Osteoblast (primary cell): ENCODE results near the gene SLC22A14. TPM values are rescaled to one million over a fixed set of nuclear protein-coding genes. Genes with fewer than 3 reads are reported as not detected.
"Not testable (repeated sequence)": the region's sequence is repeated elsewhere in the genome, so short reads cannot be mapped to it uniquely, and the experiment has no call there.

Experiments used
- DNase-seq: peaks from one replicate; pipeline ENCODE4 v3.0.0; 2011; ENCODE audit warnings: low spot score, mixed read lengths; ENCODE audit not compliant: insufficient read length; ENCODE audit errors: missing footprints
- H2AFZ ChIP-seq: 2 replicates; pipeline ENCODE4 v1.6.0; 2011; ENCODE audit warnings: mild to moderate bottlenecking, low read length
- H3K27ac ChIP-seq: 2 replicates; pipeline ENCODE4 v1.5.1; 2011; ENCODE audit warnings: mild to moderate bottlenecking, low read depth, low read length, moderate library complexity
- H3K27me3 ChIP-seq: 2 replicates; pipeline ENCODE4 v1.6.0; 2012; ENCODE audit warnings: mild to moderate bottlenecking, control low read depth, inconsistent platforms, low read length, moderate library complexity; ENCODE audit not compliant: insufficient read depth
- H3K36me3 ChIP-seq: 2 replicates; pipeline ENCODE4 v1.5.1; 2011; ENCODE audit warnings: mild to moderate bottlenecking, low read length, control low read depth, moderate library complexity; ENCODE audit not compliant: insufficient read depth
- H3K4me1 ChIP-seq: 2 replicates; pipeline ENCODE4 v1.5.1; 2011; ENCODE audit warnings: mild to moderate bottlenecking, low read length, control low read depth, moderate library complexity; ENCODE audit not compliant: insufficient read depth
- H3K4me2 ChIP-seq: 2 replicates; pipeline ENCODE4 v1.6.0; 2011; ENCODE audit warnings: mild to moderate bottlenecking, low read length; ENCODE audit not compliant: insufficient read depth
- H3K4me3 ChIP-seq: fragments of 200-600 bp; sonication (generic); 3 replicates; pipeline ENCODE4 v1.5.1; 2012; ENCODE audit warnings: mild to moderate bottlenecking, low read length, inconsistent platforms; ENCODE audit not compliant: insufficient read depth
- H3K79me2 ChIP-seq: 2 replicates; pipeline ENCODE4 v1.6.0; 2012; ENCODE audit warnings: mild to moderate bottlenecking, low read length, control low read depth, inconsistent platforms; ENCODE audit not compliant: insufficient read depth
- H3K9me3 ChIP-seq: 2 replicates; pipeline ENCODE4 v1.5.1; 2011; ENCODE audit warnings: low read depth, low read length, control low read depth
- H4K20me1 ChIP-seq: 2 replicates; pipeline ENCODE4 v1.6.0; 2012; ENCODE audit warnings: mild to moderate bottlenecking, low read length, control low read depth; ENCODE audit not compliant: insufficient read depth
- CTCF ChIP-seq: IDR thresholded peaks from 2 replicates; pipeline ENCODE4 v1.5.1; 2011; ENCODE audit warnings: mild to moderate bottlenecking, low read depth, low read length, moderate library complexity; ENCODE audit errors: extremely low read depth
- total RNA-seq: library from RNA; depleted of rRNA; stranded (reverse); fragments of >200 nt; gene quantifications from 2 replicates; pipeline ENCODE4 v1.2.3, GENCODE V29; 2012

SLC22A14 gene
- total RNA-seq, 1 donor: 0.36 TPM

DNA sequence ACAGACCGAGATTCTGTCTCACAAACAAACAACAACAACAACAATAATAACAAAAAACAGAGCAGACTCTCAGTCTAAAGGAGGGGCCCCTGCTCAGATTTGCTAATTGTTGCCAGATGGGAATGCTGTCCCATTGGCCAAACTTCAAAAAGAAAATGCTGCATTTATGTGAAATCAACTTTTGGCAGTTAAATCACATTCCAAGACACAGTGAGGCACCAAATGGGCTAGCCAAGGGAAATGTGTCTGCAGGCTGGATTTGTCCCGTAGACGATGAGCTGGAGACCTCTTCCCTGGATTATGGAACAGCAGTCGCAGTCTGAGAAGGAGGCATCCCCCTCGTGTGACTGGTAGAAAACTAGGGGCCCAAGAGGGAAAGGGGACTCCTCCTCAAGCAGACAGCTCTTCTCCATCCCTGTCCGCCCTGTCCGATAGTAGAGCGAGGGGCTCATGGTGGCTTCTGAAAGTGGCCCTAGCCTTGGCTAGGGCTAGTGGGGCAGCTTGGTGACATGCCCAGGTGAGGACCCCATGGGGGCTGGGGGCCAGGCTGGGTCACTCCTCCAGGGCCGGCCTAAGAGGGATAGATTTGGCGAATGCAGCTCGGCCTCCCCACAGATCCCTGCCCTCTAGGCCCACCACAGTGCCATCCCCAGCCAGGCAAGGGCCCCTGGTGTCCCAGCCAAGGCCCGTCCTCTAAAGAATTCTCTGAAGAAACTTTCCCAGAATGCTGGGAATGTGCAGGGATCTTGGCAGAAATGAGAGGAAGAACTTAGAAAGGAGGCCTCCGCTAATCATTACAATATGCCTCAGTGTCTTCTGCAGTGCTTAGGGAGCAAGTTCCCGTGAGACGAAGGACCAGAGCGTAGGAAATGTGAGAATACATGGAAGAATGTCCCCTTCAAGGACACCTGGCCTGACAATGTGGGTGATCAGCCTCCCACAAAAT lies 2.0 kb downstream of the SLC22A14 start:
- no peak overlapping the region for H3K4me3 ChIP-seq
- TF ChIP-seq CTCF: no peak
- H2AFZ ChIP-seq: no peak overlapping the region
- no peaks in the 10 kb centered on the region for H3K27me3 ChIP-seq
- H3K79me2 ChIP-seq: no peaks in the 10 kb centered on the region
- H3K4me1 ChIP-seq: peaks cover 6% of the 10 kb centered on the region
- H3K4me2 ChIP-seq: no peak overlapping the region
- no peaks in the 10 kb centered on the region for H4K20me1 ChIP-seq
- no peak overlapping the region for H3K27ac ChIP-seq
- no peaks in the 10 kb centered on the region for H3K36me3 ChIP-seq
- DNase-seq: no peak
- H3K9me3 ChIP-seq: no peaks in the 10 kb centered on the region

DNA sequence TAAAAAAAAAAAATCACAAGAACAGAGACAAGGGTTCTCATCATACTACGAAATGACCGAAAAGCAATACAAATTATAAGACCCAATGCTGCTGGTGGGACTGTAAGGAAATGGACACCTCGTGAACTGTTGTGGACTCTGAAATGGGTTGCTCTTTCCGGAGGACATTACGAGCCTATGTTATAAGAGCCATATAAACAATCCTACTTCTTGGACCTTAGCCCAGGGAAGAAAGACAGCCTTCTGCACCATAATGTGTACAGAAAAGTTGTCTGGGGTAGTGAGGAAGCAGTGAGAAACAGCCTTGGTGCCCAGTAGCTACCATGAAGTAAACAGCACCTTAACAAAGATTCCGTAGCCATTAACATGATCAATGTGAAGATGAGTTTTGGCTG lies 2.7 kb downstream of the SLC22A14 start:
- no peak for TF ChIP-seq CTCF

GRCh38 chr3:38289286-38290217 lies 7.5 kb downstream of the SLC22A14 start:
- not testable (repeated sequence) for H3K9me3 ChIP-seq, H3K27me3 ChIP-seq, H3K79me2 ChIP-seq, H4K20me1 ChIP-seq, H3K4me3 ChIP-seq, H3K36me3 ChIP-seq, H2AFZ ChIP-seq, H3K4me2 ChIP-seq, H3K27ac ChIP-seq, H3K4me1 ChIP-seq, DNase-seq

More for the DNA sequence above, 2.7 kb downstream of the SLC22A14 start:
- Histone ChIP-seq H3K36me3 (no peaks in the 10 kb centered on the region), H3K4me3 (no peak overlapping the region), H3K9me3 (no peaks in the 10 kb centered on the region), H3K4me2 (no peak overlapping the region), H3K4me1 (peaks cover 6% of the 10 kb centered on the region), H4K20me1 (no peaks in the 10 kb centered on the region), H3K79me2 (no peaks in the 10 kb centered on the region), H2AFZ (no peak overlapping the region), H3K27me3 (no peaks in the 10 kb centered on the region), H3K27ac (no peak overlapping the region)
- no peak for DNase-seq

GRCh38 chr3:38297053-38297452 lies 15.0 kb downstream of the SLC22A14 start:
- H3K4me1 ChIP-seq, DNase-seq, H2AFZ ChIP-seq, H3K9me3 ChIP-seq, H3K27me3 ChIP-seq, H4K20me1 ChIP-seq, H3K79me2 ChIP-seq, H3K4me3 ChIP-seq, H3K4me2 ChIP-seq, H3K27ac ChIP-seq, H3K36me3 ChIP-seq: not testable (repeated sequence)
